Measurements from ENCODE around the gene NOTCH1.

The NOTCH1 gene

GRCh38 chr9:136513191-136513590 lies 32.7 kb downstream of the NOTCH1 start:
- DNase-seq: no peak

- DNase-seq: no peak
Observed at GRCh38 chr9:136512651-136513071, 33.2 kb downstream of the NOTCH1 start.

GRCh38 chr9:136511670-136512592 lies 33.9 kb downstream of the NOTCH1 start:
- DNase-seq: no peak

GRCh38 chr9:136511144-136511669 lies 34.6 kb downstream of the NOTCH1 start:
- no peak for DNase-seq

- DNase-seq: no peak
Observed at GRCh38 chr9:136510561-136510960, 35.3 kb downstream of the NOTCH1 start.

- no peak for DNase-seq
Observed at GRCh38 chr9:136509549-136509948, 36.3 kb downstream of the NOTCH1 start.

- DNase-seq: no peak
Observed at GRCh38 chr9:136508729-136509500, 36.9 kb downstream of the NOTCH1 start.

GRCh38 chr9:136507992-136508375 lies 37.9 kb downstream of the NOTCH1 start:
- no peak for DNase-seq

GRCh38 chr9:136507221-136507991 lies 38.4 kb downstream of the NOTCH1 start:
- DNase-seq: no peak

GRCh38 chr9:136506425-136506824 lies 39.4 kb downstream of the NOTCH1 start:
- DNase-seq: no peak

- no peak for DNase-seq
Observed at GRCh38 chr9:136505406-136506403, 40.1 kb downstream of the NOTCH1 start.

GRCh38 chr9:136504512-136505348 lies 41.1 kb downstream of the NOTCH1 start:
- DNase-seq: no peak

GRCh38 chr9:136502940-136503550 lies 42.8 kb downstream of the NOTCH1 start:
- no peak for DNase-seq

GRCh38 chr9:136502196-136502595 lies 43.7 kb downstream of the NOTCH1 start:
- no peak for DNase-seq

GRCh38 chr9:136501686-136502085 lies 44.2 kb downstream of the NOTCH1 start:
- no peak for DNase-seq

GRCh38 chr9:136499935-136500910 lies 45.6 kb downstream of the NOTCH1 start:
- no peak for DNase-seq

- no peak for DNase-seq
Observed at GRCh38 chr9:136499071-136499934, 46.5 kb downstream of the NOTCH1 start.

Data from NK-92 treated with Interleukin-12 subunit alpha and Interleukin-12 subunit beta, amount 100 ng/mL, for 24 hours (cell line).